K562 (cell line): Measurements from ENCODE around the gene IQUB. TPM values are rescaled to one million over a fixed set of nuclear protein-coding genes. Genes with fewer than 3 reads are reported as not detected.

Experiments
- CBFA2T3 ChIP-seq: fragments of 450-650 bp; IDR thresholded peaks from 2 replicates; pipeline ENCODE4 v1.6.1; 2017
- CREB3L1 ChIP-seq: fragments of 450-650 bp; IDR thresholded peaks from 2 replicates; pipeline ENCODE4 v1.6.1; 2014; ENCODE audit warnings: low read depth, mild to moderate bottlenecking, moderate library complexity, borderline replicate concordance
- CREM ChIP-seq: IDR thresholded peaks from 2 replicates; pipeline ENCODE4 v1.6.1; 2014; ENCODE audit warnings: antibody characterized with exemption, low read depth
- E2F3 ChIP-seq: fragments of 250-450 bp; sonication (Bioruptor Pico); IDR thresholded peaks from 2 replicates; pipeline ENCODE4 v1.4.0; 2020; ENCODE audit warnings: mild to moderate bottlenecking
- HDAC6 ChIP-seq: IDR thresholded peaks from 2 replicates; pipeline ENCODE4 v1.6.1; 2012; ENCODE audit warnings: low read depth, mild to moderate bottlenecking, control low read depth, inconsistent platforms, low read length, moderate library complexity
- MEIS2 ChIP-seq: fragments of 450-650 bp; IDR thresholded peaks from 2 replicates; pipeline ENCODE4 v1.6.1; 2014; ENCODE audit warnings: mild to moderate bottlenecking; ENCODE audit not compliant: partially characterized antibody
- NRF1 ChIP-seq, 2 experiments: fragments of 450-650 bp; IDR thresholded peaks in 1 of 2; conservative IDR thresholded peaks in 1 of 2; 2 replicates each; pipeline ENCODE4 v1.6.1; 2014; ENCODE audit warnings: mild to moderate bottlenecking in 2 of 2
- PML ChIP-seq: IDR thresholded peaks from 2 replicates; pipeline ENCODE4 v1.6.1; 2012; ENCODE audit warnings: low read length, inconsistent platforms
- PRPF4 ChIP-seq: fragments of 200-400 bp; formaldehyde crosslinking; IDR thresholded peaks from one replicate; pipeline ENCODE4 v1.6.1; 2017; ENCODE audit warnings: low read length, low read depth, mild to moderate bottlenecking; ENCODE audit not compliant: insufficient read depth, poor library complexity, severe bottlenecking
- TBL1XR1 ChIP-seq, 2 experiments: IDR thresholded peaks; 2 replicates each; pipeline ENCODE4 v1.6.1; 2012; ENCODE audit warnings: improper control_type of control experiment in 2 of 2, low read length in 2 of 2, mild to moderate bottlenecking in 1 of 2
- TEAD1 ChIP-seq, 2 experiments: fragments of 450-650 bp in 1 of 2; sonication (generic) in 1 of 2; formaldehyde crosslinking; IDR thresholded peaks; 2 replicates each; pipeline versions ENCODE4 v1.4.0 to v1.8.0; 2020 to 2022; ENCODE audit warnings: mild to moderate bottlenecking in 2 of 2, missing genetic modification reagents in 1 of 2
- ZNF436 ChIP-seq: fragments of 250-450, 450-650 bp; sonication (Bioruptor Pico); formaldehyde crosslinking; IDR thresholded peaks from 2 replicates; pipeline ENCODE4 v1.7.0; 2020; ENCODE audit warnings: mild to moderate bottlenecking
- ZNF707 ChIP-seq: fragments of 250-450 bp; sonication (Bioruptor Pico); conservative IDR thresholded peaks from 2 replicates; pipeline ENCODE4 v1.8.0; 2022; ENCODE audit warnings: inconsistent platforms, mild to moderate bottlenecking, moderate library complexity
- ZNF830 ChIP-seq: fragments of 250-450 bp; sonication (Bioruptor Pico); IDR thresholded peaks from 2 replicates; pipeline ENCODE4 v1.5.0; 2021; ENCODE audit warnings: mild to moderate bottlenecking
- polyA plus RNA-seq, 8 experiments: library from polyadenylated mRNA; depleted of rRNA in 4 of 8; stranded (reverse) in 5 of 8; unstranded in 3 of 8; fragments of >200 nt; fragmentation: Nextera tagmentation in 2 of 8; fragmentation: Illumina TruSeq in 1 of 8; extraction: Ambion mirVana in 2 of 8; extraction: Trizol in 1 of 8; gene quantifications; 2 replicates each; pipeline versions ENCODE4 v1.2.1 to v1.2.3, GENCODE V29; 2011 to 2014; ENCODE audit warnings: inconsistent platforms in 1 of 8, missing spikeins in 1 of 8
- total RNA-seq, 7 experiments: library from RNA; depleted of rRNA in 6 of 7; stranded (reverse); fragments of >200 nt in 6 of 7; fragmentation: Illumina TruSeq in 2 of 7; extraction: Trizol in 2 of 7; gene quantifications; 2 replicates each; pipeline versions ENCODE4 v1.2.1 to v1.2.3, GENCODE V29; 2011 to 2021; ENCODE audit warnings: low replicate concordance in 1 of 7
- TF ChIP-seq, protein P1 (sequence below): sonication (generic); formaldehyde crosslinking; IDR thresholded peaks from 2 replicates; pipeline ENCODE4 v1.8.1; 2023; ENCODE audit warnings: mild to moderate bottlenecking, missing genetic modification reagents, moderate library complexity
- TF ChIP-seq, protein P2 (sequence below): fragments of 450-650 bp; IDR thresholded peaks from 2 replicates; pipeline ENCODE4 v1.6.1; 2016
- TF ChIP-seq, protein P3 (sequence below), 2 experiments: IDR thresholded peaks in 1 of 2; conservative IDR thresholded peaks in 1 of 2; 2 replicates each; pipeline ENCODE4 v1.6.1; 2016; ENCODE audit warnings: low read depth in 2 of 2, mild to moderate bottlenecking in 1 of 2, missing compliant biosample characterization in 1 of 2, missing genetic modification characterization in 1 of 2, moderate library complexity in 1 of 2

Gene IQUB
- total and polyA plus RNA-seq, 9 of the 15 experiments (the other 6 are each of a cell fraction or from before 2014, with no cell fraction given) = 0.62 to 2.6 (median 1.4) TPM

DNA sequence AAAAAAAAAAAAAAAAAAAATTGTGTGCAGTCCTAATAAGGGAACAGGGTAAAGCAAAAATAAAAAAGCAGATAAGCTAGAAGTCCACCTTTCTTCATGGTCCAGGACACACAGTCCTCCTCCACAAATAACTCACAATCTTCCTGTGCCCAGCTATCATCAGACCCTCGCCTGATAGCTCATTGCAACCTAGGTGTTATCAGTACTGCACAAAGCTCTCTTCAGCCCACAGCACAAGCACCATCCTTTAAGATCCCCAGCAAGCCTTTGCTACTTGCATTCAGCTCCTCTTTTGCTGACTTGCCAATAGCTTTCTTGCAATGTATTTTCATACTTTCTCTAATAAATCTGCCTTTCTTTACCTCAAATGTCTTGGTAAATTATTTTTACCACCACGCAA is 18.2 kb upstream of the IQUB start (continued):
- TF ChIP-seq NRF1 (conservative IDR thresholded peaks at IDR 0.05 in 1 of 2, IDR thresholded peaks at IDR 0.05 in 1 of 2) = no peak
- peak; percentile 55; the same call in 1 of the 2 replicates for TF ChIP-seq CREM
- peak; percentile 97 for TF ChIP-seq CBFA2T3
- TF ChIP-seq, protein P1, sequence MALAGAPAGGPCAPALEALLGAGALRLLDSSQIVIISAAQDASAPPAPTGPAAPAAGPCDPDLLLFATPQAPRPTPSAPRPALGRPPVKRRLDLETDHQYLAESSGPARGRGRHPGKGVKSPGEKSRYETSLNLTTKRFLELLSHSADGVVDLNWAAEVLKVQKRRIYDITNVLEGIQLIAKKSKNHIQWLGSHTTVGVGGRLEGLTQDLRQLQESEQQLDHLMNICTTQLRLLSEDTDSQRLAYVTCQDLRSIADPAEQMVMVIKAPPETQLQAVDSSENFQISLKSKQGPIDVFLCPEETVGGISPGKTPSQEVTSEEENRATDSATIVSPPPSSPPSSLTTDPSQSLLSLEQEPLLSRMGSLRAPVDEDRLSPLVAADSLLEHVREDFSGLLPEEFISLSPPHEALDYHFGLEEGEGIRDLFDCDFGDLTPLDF (CRISPR knock-in tag) = no peak
- peak in 1 of 2 experiments; percentile 20; a peak in 1 of 4 replicates for TF ChIP-seq TBL1XR1 (IDR thresholded peaks at IDR 0.05; ENCODE audit: low read length in 2 of 2)
- TF ChIP-seq, protein P2, sequence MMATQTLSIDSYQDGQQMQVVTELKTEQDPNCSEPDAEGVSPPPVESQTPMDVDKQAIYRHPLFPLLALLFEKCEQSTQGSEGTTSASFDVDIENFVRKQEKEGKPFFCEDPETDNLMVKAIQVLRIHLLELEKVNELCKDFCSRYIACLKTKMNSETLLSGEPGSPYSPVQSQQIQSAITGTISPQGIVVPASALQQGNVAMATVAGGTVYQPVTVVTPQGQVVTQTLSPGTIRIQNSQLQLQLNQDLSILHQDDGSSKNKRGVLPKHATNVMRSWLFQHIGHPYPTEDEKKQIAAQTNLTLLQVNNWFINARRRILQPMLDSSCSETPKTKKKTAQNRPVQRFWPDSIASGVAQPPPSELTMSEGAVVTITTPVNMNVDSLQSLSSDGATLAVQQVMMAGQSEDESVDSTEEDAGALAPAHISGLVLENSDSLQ = no peak
- TF ChIP-seq PML = peak; percentile 76
- no peak for TF ChIP-seq ZNF830 (CRISPR knock-in tag)
- TF ChIP-seq MEIS2 = peak; percentile 12
- no peak for TF ChIP-seq E2F3 (CRISPR knock-in tag)
- no peak for TF ChIP-seq ZNF436 (CRISPR knock-in tag)
- no peak for TF ChIP-seq CREB3L1
- TF ChIP-seq, protein P3, sequence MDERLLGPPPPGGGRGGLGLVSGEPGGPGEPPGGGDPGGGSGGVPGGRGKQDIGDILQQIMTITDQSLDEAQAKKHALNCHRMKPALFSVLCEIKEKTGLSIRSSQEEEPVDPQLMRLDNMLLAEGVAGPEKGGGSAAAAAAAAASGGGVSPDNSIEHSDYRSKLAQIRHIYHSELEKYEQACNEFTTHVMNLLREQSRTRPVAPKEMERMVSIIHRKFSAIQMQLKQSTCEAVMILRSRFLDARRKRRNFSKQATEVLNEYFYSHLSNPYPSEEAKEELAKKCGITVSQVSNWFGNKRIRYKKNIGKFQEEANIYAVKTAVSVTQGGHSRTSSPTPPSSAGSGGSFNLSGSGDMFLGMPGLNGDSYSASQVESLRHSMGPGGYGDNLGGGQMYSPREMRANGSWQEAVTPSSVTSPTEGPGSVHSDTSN (CRISPR knock-in tag; IDR thresholded peaks at IDR 0.05; ENCODE audit: low read depth) = no peak
- TF ChIP-seq, protein P3 (tag; conservative IDR thresholded peaks at IDR 0.05; ENCODE audit: low read depth) = no peak
- no peak for TF ChIP-seq HDAC6
- TF ChIP-seq ZNF707 (CRISPR knock-in tag) = no peak
- no peak for TF ChIP-seq PRPF4
- TF ChIP-seq TEAD1 (CRISPR knock-in tag; IDR thresholded peaks at IDR 0.05) = peak in 1 of 2 experiments; percentile 62; a peak in 1 of 4 replicates
